ENCODE results near the gene MUSTN1.

Gene MUSTN1

GRCh38 chr3:52834871-52835501 lies at the start of gene MUSTN1:
MUSTN1 (minus strand) TSS chr3:52835019; CDS start chr3:52834948, 71 bp downstream.
- no peak for DNase-seq

DNA sequence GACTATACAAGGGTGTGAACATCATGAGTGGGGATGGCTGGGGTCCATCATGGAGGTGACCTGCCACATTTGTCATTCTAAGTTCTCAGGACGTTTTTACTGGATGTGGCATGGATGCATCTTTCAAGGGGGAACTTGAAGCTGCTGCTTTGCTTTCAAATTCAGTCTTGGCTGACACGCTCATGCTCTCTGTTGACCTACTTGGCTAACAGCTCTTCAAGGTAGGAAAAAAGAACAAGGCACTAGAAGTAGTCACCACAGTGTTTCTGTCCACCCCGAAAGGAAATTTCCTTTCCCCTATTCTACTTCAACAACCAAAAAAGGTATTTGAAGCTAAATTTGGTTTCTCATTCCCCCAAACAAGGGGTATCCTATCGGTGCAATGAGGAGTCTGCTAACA lies 47.6 kb upstream of the MUSTN1 start:
- no peak for DNase-seq

DNA sequence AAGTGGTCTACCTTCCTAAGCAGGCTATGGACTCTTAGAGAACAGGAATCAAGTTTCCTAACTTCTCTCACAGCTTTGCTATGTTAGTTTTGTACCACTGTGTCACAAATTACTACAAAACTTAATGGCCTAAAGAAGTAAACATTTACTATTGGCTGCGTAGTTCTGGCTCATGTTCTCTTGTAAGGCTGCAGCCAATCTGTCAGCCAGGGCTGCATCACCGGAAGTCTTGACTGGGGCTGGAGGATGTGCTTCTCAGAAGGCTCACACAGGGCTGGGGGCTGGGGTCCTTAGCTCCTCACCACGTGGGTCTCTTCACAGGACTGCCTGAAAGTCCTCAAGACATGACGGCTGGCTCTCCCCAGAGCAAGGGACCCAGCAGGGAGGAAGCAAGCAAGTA lies 47.1 kb upstream of the MUSTN1 start:
- DNase-seq, result no peak

GRCh38 chr3:52880474-52880873 lies 45.7 kb upstream of the MUSTN1 start:
- DNase-seq, result no peak

GRCh38 chr3:52880047-52880446 lies 45.2 kb upstream of the MUSTN1 start:
- no peak for DNase-seq

GRCh38 chr3:52879581-52879980 lies 44.8 kb upstream of the MUSTN1 start:
- no peak for DNase-seq

GRCh38 chr3:52879090-52879489 lies 44.3 kb upstream of the MUSTN1 start:
- no peak for DNase-seq

- no peak for DNase-seq
Measured at GRCh38 chr3:52877085-52877484, 42.3 kb upstream of the MUSTN1 start.

DNA sequence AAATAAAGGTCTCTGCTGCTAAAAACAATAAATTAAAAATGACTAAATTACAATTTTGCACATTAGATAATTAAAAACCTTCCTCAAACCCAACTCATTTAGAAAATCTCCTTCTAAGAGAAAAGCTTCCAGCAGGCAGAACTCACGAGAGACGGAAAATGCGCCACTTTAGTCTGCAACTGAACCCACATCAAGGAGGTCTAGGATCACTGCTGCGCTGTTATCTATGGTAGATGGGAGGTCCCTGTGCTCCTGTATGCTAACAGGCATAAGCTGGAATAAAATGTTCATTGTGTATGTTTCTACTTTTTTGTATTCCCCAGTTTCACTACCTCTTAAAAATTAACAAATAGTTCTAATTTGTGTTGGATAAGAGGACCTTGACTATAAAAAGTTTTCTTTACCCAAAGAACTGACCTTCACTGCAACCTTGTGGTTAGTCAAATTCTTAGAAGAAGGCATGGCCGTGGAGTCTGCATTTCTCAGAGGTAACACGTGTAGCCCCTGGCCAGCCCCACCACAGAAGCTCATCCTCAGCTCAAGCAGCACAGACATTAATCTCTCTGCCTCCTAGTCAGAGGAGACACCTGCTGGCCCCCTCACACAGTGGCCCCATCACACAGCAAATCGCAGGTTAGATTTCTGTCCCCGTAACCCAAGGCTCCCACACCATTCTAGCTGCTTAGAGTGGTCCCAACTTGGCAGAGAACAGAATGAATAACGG lies 40.2 kb upstream of the MUSTN1 start:
- no peak for DNase-seq

- no peak for DNase-seq
Measured at GRCh38 chr3:52874160-52874701, 39.4 kb upstream of the MUSTN1 start.

DNA sequence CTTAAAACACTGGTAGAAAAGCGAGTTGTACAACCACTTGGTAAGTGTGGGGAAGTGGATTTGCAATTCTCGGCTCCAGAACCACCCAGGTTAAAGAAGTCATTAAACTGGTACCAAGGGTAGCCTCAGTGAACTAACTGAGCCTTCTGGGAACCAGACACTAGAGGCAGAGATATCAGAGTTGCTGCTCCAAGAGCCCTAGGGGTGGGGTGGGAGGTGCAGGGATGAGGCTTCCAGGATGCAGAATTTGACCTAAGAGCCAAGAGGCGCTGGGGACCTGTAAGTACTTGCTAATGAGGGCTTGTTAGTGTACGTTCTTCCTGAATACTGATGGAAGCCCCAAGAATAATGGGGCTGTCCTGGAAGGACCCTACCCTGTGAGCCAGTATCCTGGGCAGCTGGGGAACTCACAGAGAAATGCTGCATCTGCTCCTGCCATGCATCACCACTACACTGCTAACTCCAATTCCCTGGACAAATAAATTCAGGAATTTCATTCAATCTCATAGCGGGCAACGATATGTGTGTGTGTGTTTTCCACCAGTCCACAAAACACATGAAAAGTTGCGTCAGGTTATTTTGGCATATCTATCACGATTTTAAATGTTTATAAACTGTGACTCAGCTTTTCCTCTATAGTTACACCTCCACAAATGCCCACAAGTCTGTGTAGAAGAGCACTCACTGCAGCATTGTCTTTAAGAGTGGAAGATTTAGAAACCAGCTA lies 38.8 kb upstream of the MUSTN1 start:
- peak; percentile 27 for DNase-seq

DNA sequence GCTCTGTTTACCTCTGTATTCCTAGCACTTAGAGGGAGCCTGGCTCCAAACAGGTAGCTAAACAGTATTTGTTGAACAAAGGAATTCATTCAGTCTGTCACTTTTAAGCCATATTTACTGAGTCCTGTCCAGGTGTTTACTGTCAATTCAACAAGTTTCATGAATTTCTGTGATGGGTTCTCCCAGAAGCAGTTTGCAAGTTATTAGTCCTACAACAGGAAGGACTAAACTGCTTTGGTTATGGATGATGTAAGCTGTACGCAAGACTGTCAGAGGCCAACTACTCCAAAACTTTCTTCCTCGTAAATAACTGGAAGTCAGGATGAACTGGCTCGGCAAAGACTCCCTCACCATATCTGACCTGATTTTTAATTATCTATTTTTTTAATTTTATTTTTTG lies 37.4 kb upstream of the MUSTN1 start:
- no peak for DNase-seq

- DNase-seq, result no peak
Measured at GRCh38 chr3:52871761-52872160, 36.9 kb upstream of the MUSTN1 start.

- DNase-seq, result no peak
Measured at GRCh38 chr3:52870471-52870870, 35.7 kb upstream of the MUSTN1 start.

- DNase-seq, result no peak
Measured at GRCh38 chr3:52866427-52866826, 31.6 kb upstream of the MUSTN1 start.

GRCh38 chr3:52865994-52866393 lies 31.2 kb upstream of the MUSTN1 start:
- no peak for DNase-seq

DNA sequence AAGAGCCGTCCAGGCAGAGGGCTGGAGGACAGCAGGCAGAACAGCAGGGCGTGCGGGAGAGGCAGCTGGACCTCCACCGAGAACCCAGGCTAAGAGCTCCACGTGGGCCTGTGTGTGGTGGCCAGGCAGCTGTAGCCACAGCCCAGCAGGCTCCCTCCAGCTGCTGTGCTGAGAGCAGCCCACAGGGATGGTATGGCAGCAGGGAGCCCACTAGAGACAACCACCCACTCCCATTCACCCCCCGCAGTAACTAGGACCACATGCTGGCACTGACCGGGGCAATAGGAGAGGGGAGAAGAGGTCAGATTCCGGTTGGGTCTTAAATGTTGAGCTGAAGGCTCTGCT lies 25.6 kb upstream of the MUSTN1 start:
- DNase-seq, result no peak

- no peak for DNase-seq
Measured at GRCh38 chr3:52859686-52860423, 25.0 kb upstream of the MUSTN1 start.

- no peak for DNase-seq
Measured at GRCh38 chr3:52857864-52858263, 23.0 kb upstream of the MUSTN1 start.

- DNase-seq, result no peak
Measured at GRCh38 chr3:52857133-52857532, 22.3 kb upstream of the MUSTN1 start.

DNA sequence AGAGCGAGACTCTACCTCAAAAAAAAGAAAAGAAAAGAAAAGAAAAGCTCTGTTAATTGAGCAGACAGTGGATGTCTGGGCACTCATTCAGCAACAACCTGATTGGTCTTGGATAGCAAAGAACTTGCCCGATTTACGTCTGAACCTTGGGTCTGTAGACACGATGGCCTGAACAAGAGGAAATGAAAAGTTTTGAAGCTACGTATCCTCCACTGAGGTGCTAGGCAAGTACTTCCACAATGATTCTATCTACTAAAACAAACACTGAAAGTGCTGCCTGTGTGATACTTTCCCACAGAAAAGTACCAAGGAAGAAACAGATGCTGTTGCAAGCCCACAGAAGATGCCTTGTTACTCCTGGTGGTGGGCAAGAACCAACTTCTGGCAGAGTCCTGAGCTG lies 21.8 kb upstream of the MUSTN1 start:
- DNase-seq, result no peak

- no peak for DNase-seq
Measured at GRCh38 chr3:52854013-52854412, 19.2 kb upstream of the MUSTN1 start.

DNA sequence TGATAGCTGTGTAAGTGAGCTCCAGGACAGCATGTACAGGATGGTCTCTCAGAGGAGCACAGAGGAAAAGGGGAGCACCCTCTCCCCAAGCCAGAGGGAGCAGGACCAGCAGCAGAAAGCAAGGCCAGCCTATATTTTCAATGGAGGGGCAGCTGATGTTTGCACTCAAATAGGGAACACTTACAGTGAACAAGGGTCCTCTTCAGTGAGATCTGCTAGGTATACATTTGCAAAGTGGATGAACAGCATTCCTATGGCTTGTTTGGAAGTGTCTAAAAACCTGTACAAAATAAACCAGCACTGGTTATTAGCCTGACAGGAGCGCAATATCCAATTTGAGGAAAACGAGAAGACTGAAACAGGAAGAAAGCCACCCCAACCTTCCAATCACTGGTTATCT lies 17.6 kb upstream of the MUSTN1 start:
- no peak for DNase-seq
